VCaP (cell line): ENCODE results near the gene AP4S1.
"Not testable (repeated sequence)": the region's sequence is repeated elsewhere in the genome, so short reads cannot be mapped to it uniquely, and the experiment has no call there.

Source experiments
- H3K27ac ChIP-seq: fragments of 450-650 bp; 2 replicates; pipeline ENCODE4 v1.5.1; 2017
- TF ChIP-seq, protein P1 (sequence below): fragments of 450-650 bp; conservative IDR thresholded peaks from 2 replicates; pipeline ENCODE4 v1.5.1; 2017; ENCODE audit warnings: mild to moderate bottlenecking, moderate library complexity

Gene AP4S1

DNA sequence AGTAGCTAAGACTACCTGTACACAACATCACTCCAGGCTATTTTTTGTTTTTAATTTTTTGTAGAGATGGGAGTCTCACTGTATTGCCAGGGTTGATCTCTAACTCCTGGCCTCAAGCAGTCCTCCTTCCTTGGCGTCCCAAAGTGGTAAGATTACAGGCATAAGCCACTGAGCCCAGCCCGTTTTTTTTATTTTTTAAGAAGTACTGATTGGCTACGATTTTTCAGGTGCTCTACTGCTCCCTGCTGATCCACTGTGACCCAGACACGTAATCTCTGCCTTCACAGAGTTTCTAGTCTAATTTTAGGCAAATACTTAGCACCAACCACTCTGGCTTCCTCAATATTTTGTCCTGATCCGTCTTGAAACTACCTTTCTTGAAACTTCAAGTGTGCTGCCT is 5.0 kb downstream of the AP4S1 start:
- TF ChIP-seq, protein P1, sequence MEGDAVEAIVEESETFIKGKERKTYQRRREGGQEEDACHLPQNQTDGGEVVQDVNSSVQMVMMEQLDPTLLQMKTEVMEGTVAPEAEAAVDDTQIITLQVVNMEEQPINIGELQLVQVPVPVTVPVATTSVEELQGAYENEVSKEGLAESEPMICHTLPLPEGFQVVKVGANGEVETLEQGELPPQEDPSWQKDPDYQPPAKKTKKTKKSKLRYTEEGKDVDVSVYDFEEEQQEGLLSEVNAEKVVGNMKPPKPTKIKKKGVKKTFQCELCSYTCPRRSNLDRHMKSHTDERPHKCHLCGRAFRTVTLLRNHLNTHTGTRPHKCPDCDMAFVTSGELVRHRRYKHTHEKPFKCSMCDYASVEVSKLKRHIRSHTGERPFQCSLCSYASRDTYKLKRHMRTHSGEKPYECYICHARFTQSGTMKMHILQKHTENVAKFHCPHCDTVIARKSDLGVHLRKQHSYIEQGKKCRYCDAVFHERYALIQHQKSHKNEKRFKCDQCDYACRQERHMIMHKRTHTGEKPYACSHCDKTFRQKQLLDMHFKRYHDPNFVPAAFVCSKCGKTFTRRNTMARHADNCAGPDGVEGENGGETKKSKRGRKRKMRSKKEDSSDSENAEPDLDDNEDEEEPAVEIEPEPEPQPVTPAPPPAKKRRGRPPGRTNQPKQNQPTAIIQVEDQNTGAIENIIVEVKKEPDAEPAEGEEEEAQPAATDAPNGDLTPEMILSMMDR, result no peak
- H3K27ac ChIP-seq, result no peak overlapping the region

DNA sequence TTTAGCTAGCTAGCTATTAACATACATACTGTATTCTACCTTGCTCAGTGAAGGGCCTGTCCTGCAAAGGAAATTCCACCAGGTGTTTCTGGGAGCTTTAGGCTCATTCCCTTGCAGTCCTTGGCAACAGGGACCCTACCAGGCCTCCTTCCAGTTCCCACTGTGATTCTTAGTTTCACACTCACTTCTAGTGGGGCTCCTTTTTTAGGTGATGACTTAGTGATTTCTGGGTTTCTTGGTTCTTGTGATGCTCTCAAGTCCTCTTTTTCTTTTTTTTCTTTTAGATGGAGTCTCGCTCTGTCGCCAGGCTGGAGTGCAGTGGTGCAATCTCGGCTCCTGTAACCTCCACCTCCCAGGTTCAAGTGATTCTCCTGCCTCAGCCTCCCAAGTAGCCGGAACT is 11.1 kb downstream of the AP4S1 start:
- TF ChIP-seq, protein P1, result no peak

DNA sequence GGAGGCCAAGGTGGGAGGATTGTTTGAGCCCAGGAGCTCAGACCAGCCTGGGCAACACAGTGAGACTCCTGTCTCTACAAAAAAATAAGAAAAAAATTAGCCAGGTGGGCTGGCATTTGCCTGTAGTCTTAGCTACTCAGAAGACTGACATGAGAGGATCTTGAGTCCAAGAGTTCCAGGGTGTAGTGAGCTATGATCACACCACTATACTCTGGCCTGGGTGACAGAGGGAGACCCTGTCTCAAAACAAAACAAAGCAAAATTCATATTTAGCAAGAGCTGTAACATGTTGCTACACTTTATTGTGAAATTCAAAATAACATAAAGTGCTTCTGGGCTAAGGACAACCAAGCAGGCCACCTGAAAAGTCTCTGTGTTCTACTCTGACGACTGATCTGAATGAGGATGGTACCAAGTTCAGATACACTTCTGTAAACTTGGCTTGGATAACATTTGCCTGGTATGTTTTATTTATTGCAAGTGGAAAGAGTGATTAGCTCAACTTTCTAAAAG is 12.3 kb downstream of the AP4S1 start:
- TF ChIP-seq, protein P1, result no peak
- H3K27ac ChIP-seq, result no peak overlapping the region

More for the DNA sequence above, 11.1 kb downstream of the AP4S1 start:
- H3K27ac ChIP-seq, result no peak overlapping the region

DNA sequence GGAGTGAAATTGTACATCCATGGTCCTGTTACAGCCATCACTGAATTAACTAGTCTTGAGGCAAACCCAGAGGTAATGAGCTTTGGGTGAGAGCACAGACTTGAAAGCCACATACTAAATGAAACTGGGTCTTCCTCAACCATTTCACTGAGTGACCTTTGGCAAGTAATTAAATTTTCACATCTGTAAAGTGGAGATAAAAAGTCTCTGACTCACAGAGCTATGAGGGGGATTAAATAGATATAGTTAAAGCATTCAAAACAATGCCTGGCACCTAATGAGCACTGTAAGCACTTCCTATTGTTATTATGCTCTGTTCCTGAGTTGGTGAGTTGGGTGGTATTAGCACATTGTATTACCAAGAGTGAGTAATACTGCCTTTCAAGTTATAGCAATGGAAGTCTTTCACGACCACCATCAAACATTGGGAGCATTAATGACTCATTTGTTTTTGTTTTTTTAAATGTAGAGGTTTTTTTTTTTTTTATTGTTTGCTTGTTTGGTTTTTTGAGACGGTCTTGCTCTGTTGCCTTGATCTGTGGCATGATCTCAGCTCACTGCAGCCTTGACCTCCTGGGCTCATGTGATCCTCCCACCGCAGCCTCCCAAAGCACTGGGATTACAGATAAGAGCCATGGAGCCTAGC is 13.2 kb downstream of the AP4S1 start:
- TF ChIP-seq, protein P1, result no peak
- H3K27ac ChIP-seq, result no peak overlapping the region

DNA sequence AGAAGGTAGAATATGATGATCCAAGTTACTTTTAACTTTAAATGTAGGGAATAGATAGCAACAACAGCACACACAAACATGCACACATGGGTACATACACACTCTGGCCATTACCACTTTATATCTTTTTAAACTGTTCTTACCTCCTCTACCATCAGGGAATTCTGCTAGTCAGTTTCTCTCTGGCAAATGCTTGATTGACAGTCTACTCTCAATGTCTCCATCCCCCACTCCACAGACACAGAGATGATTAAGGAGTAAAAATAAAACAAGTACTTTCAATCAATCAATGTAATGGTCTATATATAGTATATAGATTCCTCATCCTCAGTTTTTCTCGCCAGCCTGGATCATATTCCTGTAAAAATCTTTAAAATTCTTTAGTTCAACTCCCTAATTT is 16.9 kb downstream of the AP4S1 start:
- H3K27ac ChIP-seq, result no peak overlapping the region
- TF ChIP-seq, protein P1, result no peak

DNA sequence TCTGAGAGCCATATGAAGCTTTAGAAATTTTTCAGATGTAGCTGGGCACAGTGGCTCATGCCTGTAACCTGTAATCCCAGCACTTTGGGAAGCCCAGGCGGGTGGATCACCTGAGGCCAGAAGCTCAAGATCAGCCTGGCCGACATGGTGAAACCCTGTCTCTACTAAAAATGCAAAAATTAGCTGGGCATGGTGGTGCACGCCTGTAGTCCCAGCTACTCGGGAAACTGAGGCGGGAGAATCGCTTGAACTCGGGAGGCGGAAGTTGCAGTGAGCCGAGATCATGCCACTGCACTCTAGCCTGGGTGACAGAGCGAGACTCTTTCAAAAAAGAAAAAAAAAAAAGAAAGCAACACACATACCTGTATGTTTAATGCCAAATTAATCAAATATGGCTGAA is 17.4 kb downstream of the AP4S1 start:
- not testable (repeated sequence) for H3K27ac ChIP-seq

DNA sequence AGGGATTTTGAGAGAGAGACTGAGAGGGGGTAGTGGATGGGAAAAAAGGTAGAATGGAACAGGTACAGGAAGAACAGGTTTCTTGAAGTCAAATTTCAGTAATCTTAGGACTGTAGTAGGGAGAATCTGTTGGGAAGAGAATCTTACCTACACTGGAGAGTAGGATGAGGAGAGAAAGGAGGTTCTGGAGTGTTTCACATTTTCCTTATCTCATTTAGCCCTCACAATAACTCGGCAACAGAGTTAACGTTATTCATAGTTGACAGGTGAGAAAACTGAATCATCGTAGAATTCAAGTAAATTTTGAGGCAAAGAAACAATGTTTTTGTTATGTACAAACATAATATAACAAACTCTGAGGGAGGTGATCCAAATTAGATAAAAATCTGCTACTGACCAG is 17.9 kb downstream of the AP4S1 start:
- no peak overlapping the region for H3K27ac ChIP-seq
- TF ChIP-seq, protein P1, result no peak

DNA sequence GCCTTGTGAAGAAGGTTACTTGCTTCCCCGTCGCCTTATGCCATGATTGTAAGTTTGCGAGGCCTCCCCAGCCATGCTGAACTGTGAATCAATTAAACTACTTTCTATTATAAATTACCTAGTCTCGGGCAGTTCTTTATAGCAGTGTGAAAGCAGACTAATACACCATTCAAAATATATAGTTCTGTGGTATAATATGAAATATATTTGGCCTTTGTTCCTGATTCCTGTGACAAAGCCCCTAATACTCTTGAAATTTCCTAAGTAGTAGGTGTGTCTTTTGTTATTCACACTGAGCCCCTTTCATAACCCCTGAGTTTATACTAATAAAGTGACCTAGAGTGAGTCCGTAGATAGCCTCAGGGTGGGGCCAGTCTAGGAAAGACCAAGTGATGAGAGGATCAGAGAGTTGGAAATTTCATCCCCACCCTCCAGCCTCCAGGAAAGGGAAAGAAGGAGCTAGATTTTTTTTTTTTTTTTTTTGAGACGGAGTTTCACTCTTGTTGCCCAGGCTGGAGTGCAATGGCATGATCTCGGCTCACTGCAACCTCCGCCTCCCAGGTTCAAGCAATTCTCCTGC is 20.1 kb downstream of the AP4S1 start:
- TF ChIP-seq, protein P1, result no peak
- H3K27ac ChIP-seq, result no peak overlapping the region
